Measurements from ENCODE around the gene FERD3L. TPM values are rescaled to one million over a fixed set of nuclear protein-coding genes. Genes with fewer than 3 reads are reported as not detected.

FERD3L gene
- total and polyA plus RNA-seq, 2 experiments from 2014 or later = not detected

- peaks cover 19% of the 10 kb centered on the region for H3F3A ChIP-seq (replicated peaks; ENCODE audit: low read depth)
- Mint-ChIP-seq H3K27me3 (ENCODE audit: insufficient read depth, low read depth, poor library complexity) (peaks cover 94% of the 10 kb centered on the region), H3K4me1 (peaks cover 47% of the 10 kb centered on the region), H3K9me3 (no peaks in the 10 kb centered on the region; the same call in 2 of the 3 replicates), H3K27ac (no peak overlapping the region), H3K36me3 (ENCODE audit: low read depth) (no peaks in the 10 kb centered on the region), H3K4me3 (no peak overlapping the region)
- peaks cover 13% of the 10 kb centered on the region; the same call in 1 of the 2 replicates for H4K20me1 ChIP-seq (replicated peaks; ENCODE audit: insufficient read depth)
- ATAC-seq (no peak), DNase-seq (ENCODE audit: low spot score) (no peak)
- no peak overlapping the region for H3K4me3 ChIP-seq
- peaks cover 98% of the 10 kb centered on the region for H3K27me3 ChIP-seq (ENCODE audit: insufficient read depth)
- no peaks in the 10 kb centered on the region for H3K79me2 ChIP-seq (replicated peaks; ENCODE audit: insufficient read depth)
- H3K27ac ChIP-seq (ENCODE audit: low read depth) = no peak overlapping the region
- H3K4me1 ChIP-seq (ENCODE audit: insufficient read depth) = peaks cover 70% of the 10 kb centered on the region
- peak; percentile 41 for TF ChIP-seq EZH2 (IDR thresholded peaks at IDR 0.05; ENCODE audit: low read depth, unreplicated experiment)
- no peak for TF ChIP-seq ETS1 (IDR thresholded peaks at IDR 0.05)
- H2AFZ ChIP-seq = no peak overlapping the region
- H3K36me3 ChIP-seq (ENCODE audit: insufficient read depth) = no peaks in the 10 kb centered on the region
- no peaks in the 10 kb centered on the region for H3K9me2 ChIP-seq (ENCODE audit: insufficient read depth)
- H3K4me2 ChIP-seq = no peak overlapping the region
Measured at GRCh38 chr7:19113855-19114550, 31.2 kb downstream of the FERD3L start.

DNA sequence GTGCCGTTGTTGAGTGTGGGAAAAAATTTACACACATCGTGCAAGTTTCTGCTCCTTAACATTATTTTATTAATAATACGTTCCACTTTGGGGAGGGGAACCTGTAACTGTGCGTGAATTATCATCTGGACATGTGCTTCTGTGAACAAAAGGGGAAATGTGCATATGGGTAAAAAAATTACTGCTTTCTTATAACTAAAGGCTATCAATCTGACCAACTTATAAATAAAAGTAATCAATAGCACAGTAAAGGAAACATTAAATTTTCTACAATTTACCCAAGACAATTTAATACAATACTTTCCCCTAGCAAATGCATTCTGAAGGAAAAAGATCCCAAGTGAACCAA lies 32.2 kb downstream of the FERD3L start:
- peaks cover 25% of the 10 kb centered on the region for H3F3A ChIP-seq (replicated peaks; ENCODE audit: low read depth)
- peaks cover 94% of the 10 kb centered on the region for H3K27me3 Mint-ChIP-seq (ENCODE audit: insufficient read depth, low read depth, poor library complexity)
- H3K79me2 ChIP-seq (replicated peaks; ENCODE audit: insufficient read depth) = no peaks in the 10 kb centered on the region
- ATAC-seq = no peak
- H3K4me3 Mint-ChIP-seq = no peak overlapping the region
- H3K4me1 ChIP-seq (ENCODE audit: insufficient read depth) = peaks cover 71% of the 10 kb centered on the region
- H3K27ac ChIP-seq (ENCODE audit: low read depth) = no peak overlapping the region
- no peaks in the 10 kb centered on the region for H3K36me3 Mint-ChIP-seq (ENCODE audit: low read depth)
- peaks cover 13% of the 10 kb centered on the region; the same call in 1 of the 2 replicates for H4K20me1 ChIP-seq (replicated peaks; ENCODE audit: insufficient read depth)
- H3K4me2 ChIP-seq = peak overlapping the region; percentile 78
- no peak overlapping the region for H2AFZ ChIP-seq
- H3K36me3 ChIP-seq (ENCODE audit: insufficient read depth) = no peaks in the 10 kb centered on the region
- no peaks in the 10 kb centered on the region; the same call in 2 of the 3 replicates for H3K9me3 Mint-ChIP-seq
- H3K4me1 Mint-ChIP-seq = peaks cover 48% of the 10 kb centered on the region
- no peaks in the 10 kb centered on the region for H3K9me2 ChIP-seq (ENCODE audit: insufficient read depth)
- DNase-seq (ENCODE audit: low spot score) = no peak
- TF ChIP-seq STAT1 (IDR thresholded peaks at IDR 0.05; ENCODE audit: unreplicated experiment) (no peak), EZH2 (IDR thresholded peaks at IDR 0.05; ENCODE audit: low read depth, unreplicated experiment) (peak; percentile 1), JUNB (IDR thresholded peaks at IDR 0.05; ENCODE audit: unreplicated experiment) (no peak)
- TF ChIP-seq, protein P1, sequence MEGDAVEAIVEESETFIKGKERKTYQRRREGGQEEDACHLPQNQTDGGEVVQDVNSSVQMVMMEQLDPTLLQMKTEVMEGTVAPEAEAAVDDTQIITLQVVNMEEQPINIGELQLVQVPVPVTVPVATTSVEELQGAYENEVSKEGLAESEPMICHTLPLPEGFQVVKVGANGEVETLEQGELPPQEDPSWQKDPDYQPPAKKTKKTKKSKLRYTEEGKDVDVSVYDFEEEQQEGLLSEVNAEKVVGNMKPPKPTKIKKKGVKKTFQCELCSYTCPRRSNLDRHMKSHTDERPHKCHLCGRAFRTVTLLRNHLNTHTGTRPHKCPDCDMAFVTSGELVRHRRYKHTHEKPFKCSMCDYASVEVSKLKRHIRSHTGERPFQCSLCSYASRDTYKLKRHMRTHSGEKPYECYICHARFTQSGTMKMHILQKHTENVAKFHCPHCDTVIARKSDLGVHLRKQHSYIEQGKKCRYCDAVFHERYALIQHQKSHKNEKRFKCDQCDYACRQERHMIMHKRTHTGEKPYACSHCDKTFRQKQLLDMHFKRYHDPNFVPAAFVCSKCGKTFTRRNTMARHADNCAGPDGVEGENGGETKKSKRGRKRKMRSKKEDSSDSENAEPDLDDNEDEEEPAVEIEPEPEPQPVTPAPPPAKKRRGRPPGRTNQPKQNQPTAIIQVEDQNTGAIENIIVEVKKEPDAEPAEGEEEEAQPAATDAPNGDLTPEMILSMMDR (conservative IDR thresholded peaks at IDR 0.05; ENCODE audit: low read depth in 2 of 2) = no peak
- peak overlapping the region; percentile 50 for H3K4me3 ChIP-seq
- no peak overlapping the region for H3K27ac Mint-ChIP-seq
- peaks cover 98% of the 10 kb centered on the region for H3K27me3 ChIP-seq (ENCODE audit: insufficient read depth)
